LNCaP clone FGC (cell line): Measurements from ENCODE around the gene KLHL30.

Experiments used
- DNase-seq: peaks from one replicate; pipeline ENCODE4 v3.0.0-alpha.2; 2011; ENCODE audit warnings: low read depth
- H3K4me3 ChIP-seq: 2 replicates; pipeline ENCODE4 v1.5.1; 2011; ENCODE audit warnings: mild to moderate bottlenecking, low read depth, low read length, control low read depth
- TF ChIP-seq, protein P1 (sequence below): IDR thresholded peaks from 2 replicates; pipeline ENCODE4 v1.5.1; 2012; ENCODE audit warnings: mild to moderate bottlenecking; ENCODE audit not compliant: control insufficient read depth, insufficient read depth; ENCODE audit errors: extremely low read depth

KLHL30 gene

DNA sequence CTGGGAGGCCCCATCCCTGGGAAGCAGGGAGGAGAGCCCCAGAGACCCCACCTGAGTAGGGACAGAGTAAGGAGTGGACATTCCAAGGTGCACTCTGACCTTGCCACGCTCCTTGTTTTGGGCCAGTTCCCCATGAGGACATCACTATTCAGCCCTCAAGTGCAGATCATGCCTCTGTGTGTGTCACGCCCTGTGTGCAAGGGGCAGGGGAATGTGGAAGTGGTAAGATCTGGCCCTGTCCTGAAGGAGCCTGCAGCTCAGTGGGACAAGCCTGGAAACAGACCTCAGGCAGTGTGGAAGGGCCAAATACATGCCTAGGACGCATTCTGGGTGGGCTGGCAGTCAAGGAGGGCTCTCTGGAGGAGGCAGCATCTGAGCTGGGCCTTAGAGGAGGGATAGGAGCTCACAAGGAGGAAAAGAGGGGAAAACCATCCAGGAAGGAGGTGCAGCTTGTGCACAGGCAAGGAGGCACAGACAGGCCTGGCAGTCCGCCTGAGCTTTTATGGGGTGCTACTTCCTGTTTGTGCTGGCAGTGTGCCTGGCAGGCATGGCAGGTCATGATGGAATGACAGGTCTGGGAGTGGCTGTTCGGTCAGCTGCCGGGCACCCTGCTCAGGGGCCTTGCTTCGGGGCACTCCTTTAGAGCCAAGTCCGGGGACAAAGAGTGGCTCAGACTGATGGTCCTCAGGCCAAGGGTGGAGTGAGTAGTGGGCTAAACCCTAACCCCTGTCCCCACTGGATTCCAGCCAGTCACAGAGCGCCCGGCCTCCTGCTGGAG is 3.3 kb downstream of the KLHL30 start:
- DNase-seq = peak; percentile 78
- TF ChIP-seq, protein P1, sequence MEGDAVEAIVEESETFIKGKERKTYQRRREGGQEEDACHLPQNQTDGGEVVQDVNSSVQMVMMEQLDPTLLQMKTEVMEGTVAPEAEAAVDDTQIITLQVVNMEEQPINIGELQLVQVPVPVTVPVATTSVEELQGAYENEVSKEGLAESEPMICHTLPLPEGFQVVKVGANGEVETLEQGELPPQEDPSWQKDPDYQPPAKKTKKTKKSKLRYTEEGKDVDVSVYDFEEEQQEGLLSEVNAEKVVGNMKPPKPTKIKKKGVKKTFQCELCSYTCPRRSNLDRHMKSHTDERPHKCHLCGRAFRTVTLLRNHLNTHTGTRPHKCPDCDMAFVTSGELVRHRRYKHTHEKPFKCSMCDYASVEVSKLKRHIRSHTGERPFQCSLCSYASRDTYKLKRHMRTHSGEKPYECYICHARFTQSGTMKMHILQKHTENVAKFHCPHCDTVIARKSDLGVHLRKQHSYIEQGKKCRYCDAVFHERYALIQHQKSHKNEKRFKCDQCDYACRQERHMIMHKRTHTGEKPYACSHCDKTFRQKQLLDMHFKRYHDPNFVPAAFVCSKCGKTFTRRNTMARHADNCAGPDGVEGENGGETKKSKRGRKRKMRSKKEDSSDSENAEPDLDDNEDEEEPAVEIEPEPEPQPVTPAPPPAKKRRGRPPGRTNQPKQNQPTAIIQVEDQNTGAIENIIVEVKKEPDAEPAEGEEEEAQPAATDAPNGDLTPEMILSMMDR = no peak
- H3K4me3 ChIP-seq = no peak overlapping the region

DNA sequence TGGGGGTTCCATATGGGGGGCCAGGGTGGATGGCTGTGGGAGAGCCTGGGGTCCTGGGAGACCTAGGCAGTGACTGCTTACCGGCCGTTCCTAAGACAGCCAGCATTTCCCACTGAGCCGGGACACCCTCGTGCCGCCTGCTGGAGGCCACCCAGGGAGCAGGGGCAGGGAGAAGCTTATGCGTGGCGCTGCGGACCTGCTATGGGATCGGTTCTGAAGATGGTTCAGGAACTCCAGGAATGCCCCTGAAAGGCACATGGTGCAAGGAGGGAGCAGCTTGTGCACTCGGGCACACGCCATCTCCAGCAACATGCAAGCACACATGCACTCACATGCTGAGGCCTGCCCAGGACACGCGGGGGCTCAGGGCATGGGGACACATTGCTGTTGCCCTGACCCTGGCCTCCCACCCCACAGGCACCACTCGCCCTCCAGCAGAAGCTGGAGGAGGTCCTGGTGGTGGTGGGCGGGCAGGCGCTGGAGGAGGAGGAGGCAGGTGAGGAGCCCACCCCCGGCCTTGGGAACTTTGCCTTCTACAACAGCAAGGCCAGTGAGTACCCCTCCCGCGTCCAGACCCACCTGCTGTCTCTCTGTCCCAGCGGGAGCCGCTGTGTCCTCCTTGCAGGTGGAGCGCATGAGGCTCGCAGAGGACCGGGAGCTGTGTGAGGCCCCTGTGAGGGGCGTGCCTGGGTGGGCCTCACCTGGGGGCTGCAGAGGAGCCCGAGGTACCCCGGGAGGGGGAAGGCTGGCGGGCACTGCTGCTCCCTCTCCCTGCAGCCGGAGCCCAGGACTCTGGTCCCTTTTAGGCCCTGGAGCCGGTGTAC is 4.1 kb downstream of the KLHL30 start:
- no peak for DNase-seq
- TF ChIP-seq, protein P1 = no peak
- H3K4me3 ChIP-seq = no peak overlapping the region

DNA sequence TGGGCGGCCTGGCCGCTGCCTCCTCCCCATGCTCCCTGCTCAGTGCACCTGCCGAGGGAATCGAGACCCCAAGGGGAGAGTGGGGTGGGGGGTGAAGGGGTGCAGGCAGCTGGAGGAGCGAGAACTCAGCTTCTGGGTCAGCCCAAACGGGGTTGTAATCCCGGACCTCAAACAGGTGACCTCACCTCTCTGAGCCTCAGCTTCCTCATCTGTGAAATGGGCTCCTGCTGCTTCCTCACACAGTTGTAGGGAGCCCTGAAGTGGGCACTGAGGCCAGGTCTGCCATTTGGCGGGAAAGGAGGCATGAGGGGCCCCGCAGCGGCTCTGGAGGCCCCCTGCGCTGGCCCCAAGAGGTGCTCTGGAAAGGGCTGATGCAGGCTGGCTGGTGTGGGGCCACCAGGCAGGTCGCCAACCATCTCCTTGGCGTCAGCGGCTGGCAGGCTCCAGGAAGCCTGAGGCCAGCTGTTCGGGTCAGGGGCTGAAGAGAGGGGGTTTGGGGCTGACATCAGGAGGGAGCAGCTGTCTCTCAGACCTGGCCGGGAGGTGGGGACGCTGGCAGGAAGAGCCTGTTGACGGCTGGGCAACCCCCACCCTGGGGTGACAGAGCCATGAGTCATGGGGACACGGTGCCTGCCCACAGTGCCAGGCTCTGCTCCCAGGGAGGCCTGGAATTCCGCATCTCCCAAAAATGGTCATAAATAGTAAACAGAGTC is 4.9 kb downstream of the KLHL30 start:
- TF ChIP-seq, protein P1 = no peak

DNA sequence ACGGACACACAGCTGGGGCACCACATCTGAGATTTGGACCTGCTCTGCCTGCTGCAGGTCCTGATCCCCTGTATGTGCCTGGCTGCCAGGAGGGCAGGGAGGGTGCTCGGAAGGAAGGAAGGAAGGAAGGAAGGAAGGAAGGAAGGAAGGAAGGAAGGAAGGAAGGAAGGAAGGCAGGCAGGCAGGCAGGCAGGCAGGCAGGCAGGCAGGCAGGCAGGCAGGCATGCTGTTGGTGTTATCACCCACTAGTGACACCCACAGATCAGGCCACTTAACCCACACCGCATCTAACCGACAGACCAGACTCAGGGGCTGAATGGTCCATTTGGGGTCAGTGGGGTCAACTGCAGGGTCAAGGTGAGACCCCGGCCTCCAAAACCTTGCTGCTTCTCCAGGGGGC is 5.8 kb downstream of the KLHL30 start:
- H3K4me3 ChIP-seq = no peak overlapping the region
- DNase-seq = no peak
- TF ChIP-seq, protein P1 = no peak

More for the DNA sequence above, 4.9 kb downstream of the KLHL30 start:
- no peak overlapping the region for H3K4me3 ChIP-seq
- no peak for DNase-seq

DNA sequence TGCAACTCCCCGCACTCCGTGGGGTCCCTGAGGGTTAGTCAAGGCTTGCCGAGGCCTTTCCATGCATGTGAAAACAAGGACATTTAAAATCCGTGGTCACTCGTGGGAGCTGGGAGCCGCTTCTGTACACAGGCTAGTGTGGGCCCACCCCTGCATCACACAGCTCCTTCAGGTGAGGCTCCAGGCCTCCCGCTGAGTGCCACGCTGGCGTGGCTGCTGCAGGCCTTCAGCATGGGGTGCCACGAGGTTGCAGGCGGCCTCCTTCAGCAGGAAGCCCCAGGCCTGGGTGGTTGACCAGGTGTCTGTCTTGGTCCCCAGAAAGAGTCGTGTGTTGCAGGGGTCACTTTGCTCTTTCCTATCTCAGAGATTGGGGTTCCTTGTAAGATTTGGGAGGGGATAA is 6.6 kb downstream of the KLHL30 start:
- DNase-seq = no peak
- H3K4me3 ChIP-seq = no peak overlapping the region
- TF ChIP-seq, protein P1 = no peak

DNA sequence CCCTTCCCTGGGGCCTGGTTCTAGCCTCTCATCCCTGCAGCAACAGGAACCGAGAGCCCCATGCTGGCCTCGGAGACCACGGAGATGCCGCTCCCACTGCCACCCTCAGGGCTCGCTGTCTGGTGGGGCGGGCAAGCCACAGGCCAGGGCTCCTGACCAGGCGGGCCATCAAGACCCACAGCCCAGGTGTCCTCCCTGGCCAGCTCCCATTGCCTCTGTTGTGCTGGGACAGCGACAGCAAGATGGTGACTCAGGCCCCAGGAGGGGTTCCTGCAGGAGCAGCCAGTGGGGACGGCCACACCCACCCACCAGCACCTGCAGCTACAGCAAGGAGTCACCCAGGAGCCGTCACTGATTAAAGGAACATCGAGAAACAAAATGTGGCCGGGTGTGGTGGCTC is 7.4 kb downstream of the KLHL30 start:
- H3K4me3 ChIP-seq = no peak overlapping the region
- TF ChIP-seq, protein P1 = no peak
- no peak for DNase-seq
